Measurements from ENCODE around the gene MIPOL1.
"Not testable (repeated sequence)": the region's sequence is repeated elsewhere in the genome, so short reads cannot be mapped to it uniquely, and the experiment has no call there.

GRCh38 chr14:37397157-37397940 lies 199.6 kb downstream of the MIPOL1 start:
- not testable (repeated sequence) for TF ChIP-seq POLR2A, POLR2AphosphoS5 (IDR thresholded peaks at IDR 0.05)
